Tongue (tissue), 2 donors: ENCODE results near the gene PARP1. TPM values are rescaled to one million over a fixed set of nuclear protein-coding genes. Genes with fewer than 3 reads are reported as not detected.
"Not testable (repeated sequence)": the region's sequence is repeated elsewhere in the genome, so short reads cannot be mapped to it uniquely, and the experiment has no call there.

Experiments used
- DNase-seq: peaks from one replicate; pipeline ENCODE4 v3.0.0-alpha.2; 2015
- total RNA-seq: library from RNA; depleted of rRNA; stranded (reverse); fragments of >200 nt; gene quantifications from one replicate; pipeline ENCODE4 v1.2.3, GENCODE V29; 2014

The PARP1 gene
- total RNA-seq, 1 donor from 2014 or later, result 150 TPM

- DNase-seq, result no peak
Observed at GRCh38 chr1:226428791-226429461, 21.0 kb upstream of the PARP1 start.

GRCh38 chr1:226428348-226428747 lies 20.5 kb upstream of the PARP1 start:
- DNase-seq, result no peak

GRCh38 chr1:226427131-226427530 lies 19.2 kb upstream of the PARP1 start:
- DNase-seq, result no peak

- DNase-seq, result not testable (repeated sequence)
Observed at GRCh38 chr1:226426395-226426794, 18.5 kb upstream of the PARP1 start.

- no peak for DNase-seq
Observed at GRCh38 chr1:226425431-226426031, 17.6 kb upstream of the PARP1 start.

- no peak for DNase-seq
Observed at GRCh38 chr1:226425004-226425378, 17.1 kb upstream of the PARP1 start.

GRCh38 chr1:226424221-226425003 lies 16.5 kb upstream of the PARP1 start:
- DNase-seq, result peak; percentile 72

GRCh38 chr1:226422478-226422877 lies 14.6 kb upstream of the PARP1 start:
- no peak for DNase-seq

GRCh38 chr1:226420897-226421296 lies 13.0 kb upstream of the PARP1 start:
- no peak for DNase-seq

- no peak for DNase-seq
Observed at GRCh38 chr1:226420328-226420727, 12.4 kb upstream of the PARP1 start.

GRCh38 chr1:226419284-226420029 lies 11.6 kb upstream of the PARP1 start:
- peak; percentile 21 for DNase-seq

GRCh38 chr1:226417830-226418546 lies 10.1 kb upstream of the PARP1 start:
- DNase-seq, result no peak

- DNase-seq, result no peak
Observed at GRCh38 chr1:226417350-226417749, 9.5 kb upstream of the PARP1 start.

- DNase-seq, result no peak
Observed at GRCh38 chr1:226414098-226414698, 6.3 kb upstream of the PARP1 start.

GRCh38 chr1:226411619-226412018 lies 3.7 kb upstream of the PARP1 start:
- DNase-seq, result no peak

GRCh38 chr1:226410958-226411357 lies 3.1 kb upstream of the PARP1 start:
- no peak for DNase-seq

- DNase-seq, result no peak
Observed at GRCh38 chr1:226409392-226409791, 1.5 kb upstream of the PARP1 start.

GRCh38 chr1:226408285-226409184 lies 642 bp upstream of the PARP1 start:
- DNase-seq, result no peak

GRCh38 chr1:226407199-226407496 lies 745 bp downstream of the PARP1 start:
- no peak for DNase-seq

GRCh38 chr1:226406401-226406881 lies 1.5 kb downstream of the PARP1 start:
- DNase-seq, result no peak
